Keratinocyte (primary cell): Measurements from ENCODE around the gene IL1RAPL2.

Experiments
- CTCF ChIP-seq, 3 experiments: IDR thresholded peaks in 1 of 3; conservative IDR thresholded peaks in 1 of 3; optimal IDR thresholded peaks in 1 of 3; 2 replicates in 2 of 3; 3 replicates in 1 of 3; pipeline versions ENCODE3 to v1.5.1; 2011; ENCODE audit warnings: low read length in 3 of 3, mild to moderate bottlenecking in 3 of 3, moderate library complexity in 2 of 3, control low read depth in 1 of 3, inconsistent platforms in 1 of 3; ENCODE audit not compliant: insufficient read depth in 2 of 3; ENCODE audit errors: extremely low read depth in 1 of 3
- EZH2 ChIP-seq: IDR thresholded peaks from one replicate; pipeline ENCODE4 v1.6.1; 2012; ENCODE audit warnings: inconsistent platforms, mild to moderate bottlenecking, low read length, moderate library complexity

DNA sequence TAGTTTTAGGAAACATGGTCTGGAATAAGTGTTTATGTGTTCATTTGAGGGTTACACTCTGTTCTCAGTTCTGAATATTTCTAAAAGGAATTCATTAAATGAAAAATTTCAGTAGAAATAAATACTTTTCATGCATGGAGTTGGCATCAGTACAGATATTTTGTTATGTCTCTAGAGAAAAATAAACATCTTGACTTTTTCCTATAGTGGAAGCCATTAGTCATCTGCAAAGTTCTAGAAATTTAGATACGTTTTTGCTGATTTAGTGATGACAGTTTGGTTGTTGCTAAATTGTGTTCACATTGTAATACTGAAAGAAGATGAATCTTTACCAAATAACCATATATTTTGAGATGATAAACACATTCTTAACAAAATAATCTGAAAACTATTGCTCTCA, 922.7 kb downstream of the IL1RAPL2 start:
- TF ChIP-seq CTCF (optimal IDR thresholded peaks at IDR 0.05 in 1 of 3, IDR thresholded peaks at IDR 0.05 in 1 of 3, conservative IDR thresholded peaks at IDR 0.05 in 1 of 3; ENCODE audit: extremely low read depth in 1 of 3, insufficient read depth in 2 of 3, low read length in 3 of 3) (no peak), EZH2 (no peak)
